Stimulated activated memory B cell treated with anti-CD40 and anti-IgM and Interleukin-4, amounts not matched to agents 10 μg/mL and 1 μg/mL and 100 μg/mL, for 72 hours (primary cell): ENCODE results near the gene TP73.
"Not testable (repeated sequence)": the region's sequence is repeated elsewhere in the genome, so short reads cannot be mapped to it uniquely, and the experiment has no call there.

Experiments
- ATAC-seq: fragments of 150-1000 bp; cut with Tn5 transposase; 2 replicates; pipeline ENCODE4 v1.10.0; 2021
- H3K27ac Mint-ChIP-seq: one replicate; pipeline ENCODE4 v1.8.0; 2022; ENCODE audit warnings: mild to moderate bottlenecking, mixed read lengths
- H3K27me3 Mint-ChIP-seq: one replicate; pipeline ENCODE4 v1.8.0; 2022; ENCODE audit warnings: mixed read lengths
- H3K36me3 Mint-ChIP-seq: one replicate; pipeline ENCODE4 v1.8.0; 2022; ENCODE audit warnings: mixed read lengths
- H3K4me1 Mint-ChIP-seq: one replicate; pipeline ENCODE4 v1.8.0; 2022; ENCODE audit warnings: mixed read lengths
- H3K4me3 Mint-ChIP-seq: one replicate; pipeline ENCODE4 v1.8.0; 2022; ENCODE audit warnings: mild to moderate bottlenecking, moderate library complexity, mixed read lengths
- H3K9me3 Mint-ChIP-seq: one replicate; pipeline ENCODE4 v1.8.0; 2022; ENCODE audit warnings: mixed read lengths

TP73 gene

DNA sequence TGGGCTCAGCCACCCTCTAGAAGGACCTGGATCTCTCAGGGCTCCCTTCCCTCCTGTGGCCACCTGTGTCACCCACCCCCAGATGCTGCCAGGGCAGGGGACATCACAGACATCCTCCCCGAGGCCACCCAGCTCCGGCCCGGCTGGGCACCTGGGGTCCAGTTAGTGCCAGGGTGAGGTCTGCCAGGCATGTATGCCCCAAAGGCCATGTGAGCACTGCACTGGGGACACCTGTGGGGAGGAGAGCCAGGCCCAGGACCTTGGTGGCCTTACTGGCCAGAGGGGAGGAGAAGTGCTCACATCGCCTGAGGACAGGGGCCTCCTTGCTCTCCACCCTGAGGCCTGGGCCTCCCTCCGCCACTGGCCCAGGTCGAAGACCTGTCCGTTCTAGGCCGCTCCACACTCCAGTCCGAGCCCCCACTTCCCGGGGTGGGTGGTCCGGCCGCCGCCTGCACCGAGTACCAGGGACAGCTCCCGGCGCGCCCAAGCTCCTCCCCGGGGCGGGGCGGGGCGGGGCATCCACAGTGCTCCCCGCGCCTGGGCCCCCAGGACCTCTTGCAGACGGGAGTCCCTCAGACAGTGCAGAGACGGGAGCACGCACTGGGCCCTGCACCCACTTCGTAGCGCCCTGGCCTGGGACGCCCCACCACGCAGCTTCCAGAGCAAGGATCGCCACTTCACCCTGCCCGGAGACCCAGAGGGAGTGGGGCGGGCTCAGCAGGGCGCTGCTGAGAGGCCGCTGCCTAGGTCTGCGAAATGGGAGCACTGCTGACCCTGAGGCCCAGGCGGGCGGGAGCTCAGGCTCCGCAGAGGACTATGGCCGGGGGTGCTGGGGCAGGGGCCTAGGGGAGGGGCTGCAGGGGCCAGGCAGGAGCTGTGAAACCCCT, 65.6 kb downstream of the TP73 start:
- Mint-ChIP-seq H3K4me1 (peaks cover 20% of the 10 kb centered on the region), H3K27ac (no peak overlapping the region), H3K36me3 (no peaks in the 10 kb centered on the region), H3K9me3 (no peaks in the 10 kb centered on the region), H3K4me3 (no peak overlapping the region), H3K27me3 (peaks cover 64% of the 10 kb centered on the region)
- peak; percentile 18 for ATAC-seq

DNA sequence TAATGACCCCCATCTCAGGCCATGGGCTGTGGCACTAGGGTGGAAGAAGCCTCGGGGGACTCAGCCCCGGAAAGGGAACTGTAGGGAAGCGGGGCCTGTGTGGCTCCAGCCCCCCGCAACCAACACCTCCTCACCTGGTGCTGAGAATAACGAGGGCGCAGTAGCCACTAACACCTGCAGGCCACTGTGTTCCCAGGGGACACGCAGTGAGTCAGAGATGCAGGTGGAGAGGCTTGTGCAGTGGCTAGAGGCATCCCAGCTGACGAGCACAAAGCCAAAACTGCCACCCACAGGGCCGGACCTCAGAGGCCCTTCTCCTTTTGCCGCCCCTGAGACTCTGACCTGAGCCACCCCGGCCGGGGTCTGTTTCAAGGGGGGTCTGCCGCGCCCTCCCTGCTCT, 66.4 kb downstream of the TP73 start:
- no peak for ATAC-seq
- Mint-ChIP-seq H3K27me3 (peaks cover 56% of the 10 kb centered on the region), H3K27ac (no peak overlapping the region), H3K9me3 (no peaks in the 10 kb centered on the region), H3K4me1 (peaks cover 20% of the 10 kb centered on the region), H3K4me3 (no peak overlapping the region), H3K36me3 (no peaks in the 10 kb centered on the region)

DNA sequence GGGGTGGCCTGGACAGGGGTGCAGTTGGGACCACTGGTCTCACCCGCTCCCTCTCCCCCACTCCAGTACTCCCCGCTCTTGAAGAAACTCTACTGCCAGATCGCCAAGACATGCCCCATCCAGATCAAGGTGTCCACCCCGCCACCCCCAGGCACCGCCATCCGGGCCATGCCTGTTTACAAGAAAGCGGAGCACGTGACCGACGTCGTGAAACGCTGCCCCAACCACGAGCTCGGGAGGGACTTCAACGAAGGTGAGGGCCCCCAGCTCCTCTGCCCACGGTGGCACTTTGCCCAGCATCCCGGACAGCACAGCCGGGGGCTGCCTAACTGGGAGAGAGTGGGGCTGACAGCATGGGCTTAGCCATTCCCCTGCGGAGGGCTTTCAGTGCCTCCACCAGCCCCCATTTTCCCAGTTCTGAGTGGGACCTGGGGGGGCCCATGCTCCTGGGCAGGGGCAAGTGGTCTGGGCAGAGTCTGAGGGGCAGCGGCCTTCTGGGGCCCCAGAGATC, 69.7 kb downstream of the TP73 start:
- Mint-ChIP-seq H3K27ac (no peak overlapping the region), H3K27me3 (peaks cover 62% of the 10 kb centered on the region), H3K9me3 (peaks cover 4% of the 10 kb centered on the region), H3K4me3 (no peak overlapping the region), H3K4me1 (peaks cover 27% of the 10 kb centered on the region), H3K36me3 (no peaks in the 10 kb centered on the region)
- no peak for ATAC-seq

DNA sequence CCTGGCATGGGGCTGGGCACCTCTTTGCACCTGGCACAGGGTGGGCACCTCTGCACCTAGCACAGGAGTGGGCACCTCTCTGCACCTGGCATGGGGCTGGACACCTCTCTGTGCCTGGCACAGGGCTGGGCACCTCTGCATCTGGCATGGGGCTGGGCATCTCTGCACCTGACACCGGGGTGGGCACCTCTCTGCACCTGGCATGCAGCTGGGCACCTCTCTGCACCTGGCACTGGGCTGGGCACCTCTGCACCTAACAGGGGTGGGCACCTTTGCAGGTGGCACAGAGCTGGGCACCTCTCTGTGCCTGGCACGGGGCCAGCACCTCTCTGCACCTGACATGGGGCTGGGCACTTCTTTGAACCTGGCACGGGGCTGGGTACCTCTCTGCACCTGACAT, 70.5 kb downstream of the TP73 start:
- H3K27me3 Mint-ChIP-seq: peaks cover 61% of the 10 kb centered on the region
- no peaks in the 10 kb centered on the region for H3K36me3 Mint-ChIP-seq
- no peak overlapping the region for H3K27ac Mint-ChIP-seq
- no peak overlapping the region for H3K4me3 Mint-ChIP-seq
- H3K4me1 Mint-ChIP-seq: peaks cover 27% of the 10 kb centered on the region
- H3K9me3 Mint-ChIP-seq: peaks cover 4% of the 10 kb centered on the region
- ATAC-seq: no peak

DNA sequence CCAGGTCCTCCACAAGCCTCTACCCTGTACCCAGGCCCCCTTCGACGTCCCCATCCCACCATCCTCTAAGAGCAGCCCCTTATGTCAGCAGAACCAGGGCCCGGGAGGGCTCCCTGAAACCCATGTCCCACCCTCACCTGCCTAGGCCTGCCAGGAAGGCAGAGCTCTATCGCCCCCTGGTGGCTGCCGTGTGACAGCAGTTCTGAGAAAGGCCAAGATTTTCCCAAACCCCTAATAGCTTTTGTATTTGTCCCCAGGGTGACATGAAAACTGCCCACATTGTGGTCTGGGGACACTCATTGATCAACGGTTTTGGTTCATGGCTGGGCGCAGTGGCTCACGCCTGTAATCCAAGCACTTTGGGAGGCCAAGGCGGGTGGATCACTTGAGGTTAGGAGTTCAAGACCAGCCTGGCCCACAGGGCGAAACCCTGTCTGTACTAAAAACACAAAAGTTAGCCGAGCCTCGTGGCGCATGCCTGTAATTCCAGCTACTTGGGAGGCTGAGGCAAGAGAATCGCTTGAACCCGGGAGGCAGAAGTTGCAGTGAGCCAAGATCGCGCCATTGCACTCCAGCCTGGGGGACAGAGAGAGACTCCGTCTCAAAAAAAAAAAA, 72.2 kb downstream of the TP73 start:
- H3K4me3 Mint-ChIP-seq, H3K36me3 Mint-ChIP-seq, H3K27ac Mint-ChIP-seq, H3K9me3 Mint-ChIP-seq: not testable (repeated sequence)
- Mint-ChIP-seq H3K27me3 (peaks cover 66% of the 10 kb centered on the region), H3K4me1 (peaks cover 14% of the 10 kb centered on the region)
- ATAC-seq: peak; percentile 60

DNA sequence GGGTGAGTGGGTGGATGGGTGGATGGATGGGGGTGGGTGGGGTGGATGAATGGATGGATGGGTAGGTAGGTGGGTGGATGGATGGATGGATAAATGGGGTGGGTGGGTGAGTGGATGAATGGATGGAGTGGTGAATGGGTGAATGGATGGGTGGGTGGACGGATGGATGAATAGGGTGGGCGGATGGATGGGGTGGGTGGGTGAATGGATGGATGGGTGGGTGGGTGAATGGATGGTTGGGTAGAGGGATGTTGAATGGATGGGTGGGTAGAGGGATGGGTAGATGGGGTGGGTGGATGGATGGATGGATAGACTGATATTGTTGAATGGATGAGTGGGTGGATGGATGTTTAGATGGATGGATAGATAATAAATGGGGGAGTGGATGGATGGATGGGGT, 73.0 kb downstream of the TP73 start:
- no peak overlapping the region for H3K4me3 Mint-ChIP-seq
- H3K27me3 Mint-ChIP-seq: peaks cover 57% of the 10 kb centered on the region
- no peak overlapping the region for H3K27ac Mint-ChIP-seq
- H3K4me1 Mint-ChIP-seq: peaks cover 6% of the 10 kb centered on the region
- peaks cover 4% of the 10 kb centered on the region for H3K9me3 Mint-ChIP-seq
- no peaks in the 10 kb centered on the region for H3K36me3 Mint-ChIP-seq
- no peak for ATAC-seq

DNA sequence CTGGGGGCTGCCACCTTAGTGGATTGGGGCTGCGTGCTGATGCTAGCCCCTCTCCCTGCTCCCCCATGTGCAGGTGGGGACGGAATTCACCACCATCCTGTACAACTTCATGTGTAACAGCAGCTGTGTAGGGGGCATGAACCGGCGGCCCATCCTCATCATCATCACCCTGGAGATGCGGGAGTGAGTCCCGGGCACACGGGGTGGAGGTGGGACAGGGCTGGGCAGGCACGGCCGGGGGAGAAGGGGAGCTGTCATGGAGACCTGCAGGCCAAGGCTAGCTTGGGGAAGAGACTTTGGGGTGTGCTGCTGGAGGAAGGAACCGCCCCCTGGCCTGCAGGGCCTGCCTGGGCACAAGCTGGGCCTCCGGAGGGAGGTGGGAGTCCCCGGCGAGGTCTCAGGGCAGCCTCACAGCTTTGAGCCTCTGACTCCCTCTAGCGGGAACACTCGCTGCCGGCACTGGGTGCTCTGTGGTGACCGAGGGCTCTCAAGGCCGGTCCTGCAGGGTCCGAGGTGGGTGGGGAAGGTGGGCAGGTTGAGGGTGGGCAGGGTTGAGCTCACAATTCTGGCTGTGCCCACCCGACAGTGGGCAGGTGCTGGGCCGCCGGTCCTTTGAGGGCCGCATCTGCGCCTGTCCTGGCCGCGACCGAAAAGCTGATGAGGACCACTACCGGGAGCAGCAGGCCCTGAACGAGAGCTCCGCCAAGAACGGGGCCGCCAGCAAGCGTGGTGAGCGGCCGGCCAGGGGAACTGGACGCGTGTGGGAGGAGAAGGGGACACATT, 74.9 kb downstream of the TP73 start:
- peak; percentile 56 for ATAC-seq
- no peak overlapping the region for H3K4me3 Mint-ChIP-seq
- H3K4me1 Mint-ChIP-seq: peaks cover 6% of the 10 kb centered on the region
- no peak overlapping the region for H3K27ac Mint-ChIP-seq
- H3K36me3 Mint-ChIP-seq: no peaks in the 10 kb centered on the region
- H3K9me3 Mint-ChIP-seq: peaks cover 4% of the 10 kb centered on the region
- H3K27me3 Mint-ChIP-seq: peaks cover 42% of the 10 kb centered on the region

DNA sequence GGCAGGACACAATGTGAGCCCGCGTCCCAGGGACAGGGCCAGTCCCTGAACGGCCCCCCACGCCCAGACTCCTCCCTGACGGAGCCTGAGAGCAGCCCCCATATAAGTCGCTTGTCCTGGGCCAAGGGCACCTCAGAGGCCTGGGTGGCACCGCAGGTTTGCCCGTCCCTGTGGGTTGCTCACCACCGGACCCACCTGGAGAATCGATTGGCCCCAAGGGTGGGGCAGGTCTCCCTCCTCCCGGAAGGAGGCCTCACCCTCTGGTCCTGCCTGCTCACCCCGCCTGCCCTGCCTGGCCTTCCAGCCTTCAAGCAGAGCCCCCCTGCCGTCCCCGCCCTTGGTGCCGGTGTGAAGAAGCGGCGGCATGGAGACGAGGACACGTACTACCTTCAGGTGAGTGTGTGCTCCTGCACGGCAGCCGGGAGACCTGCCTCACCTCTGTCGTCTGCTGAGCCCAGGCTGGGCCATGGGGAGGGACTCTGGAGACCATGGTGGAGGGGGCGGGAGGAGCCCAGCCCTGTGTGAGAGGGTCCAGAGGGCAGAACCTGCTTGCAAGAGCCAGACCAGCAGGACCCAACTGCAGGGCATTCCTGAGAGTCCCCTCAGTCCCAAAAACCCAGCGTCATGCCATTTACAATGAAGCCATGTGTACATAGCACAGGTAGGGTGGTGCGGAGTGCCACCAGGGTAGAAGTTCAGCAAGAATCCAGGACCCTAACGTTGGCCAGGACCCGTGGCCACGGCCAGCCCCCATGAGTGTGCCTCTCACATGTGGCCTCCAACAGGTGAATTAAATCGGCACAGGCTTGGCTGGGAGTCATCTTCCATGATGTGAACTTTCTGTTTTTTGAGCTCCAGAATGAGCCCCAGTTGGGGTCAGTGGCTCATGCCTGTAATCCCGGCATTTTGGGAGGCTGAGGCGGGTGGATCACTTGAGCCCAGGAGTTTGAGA, 75.8 kb downstream of the TP73 start:
- Mint-ChIP-seq H3K36me3 (no peaks in the 10 kb centered on the region), H3K27ac (no peak overlapping the region), H3K4me3 (no peak overlapping the region), H3K9me3 (peaks cover 4% of the 10 kb centered on the region), H3K27me3 (peaks cover 42% of the 10 kb centered on the region), H3K4me1 (peaks cover 6% of the 10 kb centered on the region)
- ATAC-seq: no peak

DNA sequence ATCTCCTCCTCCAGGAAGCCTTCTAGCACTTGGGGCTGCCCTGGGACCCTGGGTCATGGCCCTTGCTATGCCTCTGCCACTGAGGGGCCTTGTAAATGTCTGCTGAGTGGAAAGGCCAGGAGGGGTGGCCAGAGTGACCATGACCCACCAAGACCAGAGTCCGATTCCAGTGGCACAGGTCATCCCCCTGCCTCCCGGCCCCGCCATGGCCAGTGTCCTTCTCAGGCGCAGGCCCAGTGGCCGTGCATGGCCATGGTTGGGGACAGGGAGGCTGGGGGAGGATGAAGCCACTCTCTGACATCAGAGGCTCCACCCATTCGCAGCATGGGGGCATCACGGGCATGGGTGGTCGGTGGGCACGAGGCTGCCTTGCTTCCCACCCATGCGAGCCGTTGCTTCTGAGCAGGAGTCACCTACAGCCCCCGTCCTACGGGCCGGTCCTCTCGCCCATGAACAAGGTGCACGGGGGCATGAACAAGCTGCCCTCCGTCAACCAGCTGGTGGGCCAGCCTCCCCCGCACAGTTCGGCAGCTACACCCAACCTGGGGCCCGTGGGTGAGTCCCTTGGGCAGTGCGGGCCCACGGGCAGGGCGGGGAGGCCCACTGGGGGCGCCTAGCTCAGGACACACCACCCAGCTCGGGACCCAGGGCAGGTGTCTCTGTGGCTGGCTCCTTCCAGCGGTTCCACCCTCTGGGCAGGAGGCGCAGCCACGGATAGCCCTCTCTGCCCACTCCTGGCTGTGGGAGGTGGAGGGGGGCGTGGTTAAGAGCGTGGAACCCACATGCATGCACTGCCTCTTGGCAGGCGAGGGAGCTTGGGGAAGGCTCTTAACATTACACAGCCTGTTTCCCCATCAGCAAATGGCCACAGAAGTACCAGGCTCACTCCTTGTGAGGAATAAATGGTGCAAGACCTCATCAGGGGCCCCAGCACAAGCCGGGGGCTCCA, 77.6 kb downstream of the TP73 start:
- Mint-ChIP-seq H3K4me3 (no peak overlapping the region), H3K4me1 (no peaks in the 10 kb centered on the region), H3K27ac (no peak overlapping the region), H3K36me3 (no peaks in the 10 kb centered on the region), H3K27me3 (peaks cover 32% of the 10 kb centered on the region), H3K9me3 (peaks cover 4% of the 10 kb centered on the region)
- no peak for ATAC-seq

DNA sequence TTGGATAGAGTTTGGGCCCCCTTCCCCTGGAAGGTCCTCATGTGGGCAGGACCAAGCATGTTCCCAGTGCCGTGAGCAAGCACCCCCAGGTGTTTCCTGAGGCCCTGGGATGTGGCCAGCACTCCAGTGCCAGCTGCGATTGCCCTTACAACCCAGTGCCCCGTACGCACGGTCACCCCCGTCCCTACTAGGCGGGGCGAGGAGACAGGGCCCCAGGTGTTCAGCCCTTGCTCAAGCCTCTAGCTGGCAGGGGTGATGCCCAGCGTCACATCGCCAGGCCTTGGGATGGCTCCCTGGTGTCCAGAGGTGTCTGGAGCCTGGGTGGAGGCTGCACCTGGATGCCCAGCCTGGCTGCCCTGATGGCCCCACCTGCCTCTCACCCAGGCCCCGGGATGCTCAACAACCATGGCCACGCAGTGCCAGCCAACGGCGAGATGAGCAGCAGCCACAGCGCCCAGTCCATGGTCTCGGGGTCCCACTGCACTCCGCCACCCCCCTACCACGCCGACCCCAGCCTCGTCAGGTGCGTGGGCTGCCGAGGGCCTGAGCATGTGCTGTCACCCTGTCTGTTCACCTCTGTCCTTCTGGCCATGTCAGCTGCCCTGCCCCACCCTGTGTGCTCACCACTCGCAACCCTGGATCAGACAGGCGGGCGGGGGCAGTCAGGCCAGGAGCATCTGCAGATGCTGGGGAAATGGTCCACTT, 78.4 kb downstream of the TP73 start:
- H3K9me3 Mint-ChIP-seq: peaks cover under 1% of the 10 kb centered on the region
- H3K27ac Mint-ChIP-seq: no peak overlapping the region
- H3K27me3 Mint-ChIP-seq: peaks cover 25% of the 10 kb centered on the region
- no peaks in the 10 kb centered on the region for H3K36me3 Mint-ChIP-seq
- no peak overlapping the region for H3K4me3 Mint-ChIP-seq
- no peak for ATAC-seq
- H3K4me1 Mint-ChIP-seq: no peaks in the 10 kb centered on the region

DNA sequence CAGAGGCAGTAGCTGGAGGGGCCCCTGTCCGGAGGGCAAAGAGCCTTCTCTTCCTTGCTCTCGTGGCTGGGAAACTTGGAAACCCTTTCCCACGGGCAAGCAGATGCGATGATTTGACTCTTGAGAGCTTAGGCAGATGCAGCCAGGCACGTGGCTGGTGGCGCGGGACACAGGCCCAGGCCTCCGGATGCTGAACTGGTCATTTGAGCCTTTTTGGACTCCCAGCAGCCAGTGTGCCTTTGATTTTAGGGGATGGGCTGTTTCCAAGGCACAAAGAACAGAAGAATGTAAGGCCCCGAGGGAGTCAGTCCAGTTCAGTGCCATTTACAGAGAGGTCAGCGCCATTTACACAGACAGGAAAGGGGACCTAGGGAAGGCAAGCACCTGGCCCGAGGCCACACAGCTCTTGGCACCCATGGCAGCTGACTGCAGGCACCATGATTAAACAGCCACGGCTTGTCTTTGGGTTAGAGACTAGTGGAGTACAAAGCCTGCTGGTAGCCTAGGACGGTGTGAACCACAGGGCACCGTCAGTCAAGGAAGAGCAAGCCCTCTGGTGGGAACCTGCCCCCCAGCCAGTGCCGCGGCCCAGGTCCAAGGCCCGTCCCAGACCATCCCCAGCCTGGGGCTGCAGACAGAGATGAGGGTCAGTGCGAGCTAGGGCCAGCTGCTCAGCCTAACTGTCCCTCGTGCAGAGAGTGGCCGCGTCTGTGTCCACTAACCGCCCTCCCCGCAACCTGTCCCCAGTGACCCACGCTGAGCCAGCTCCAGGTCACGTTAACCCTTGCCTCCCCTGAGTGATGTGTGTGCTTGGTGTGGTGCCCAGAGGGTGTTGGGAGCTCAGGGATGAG, 79.5 kb downstream of the TP73 start:
- H3K4me3 Mint-ChIP-seq: no peak overlapping the region
- no peaks in the 10 kb centered on the region for H3K36me3 Mint-ChIP-seq
- no peaks in the 10 kb centered on the region for H3K9me3 Mint-ChIP-seq
- H3K27ac Mint-ChIP-seq: no peak overlapping the region
- no peak for ATAC-seq
- H3K4me1 Mint-ChIP-seq: no peaks in the 10 kb centered on the region
- H3K27me3 Mint-ChIP-seq: peaks cover 14% of the 10 kb centered on the region

DNA sequence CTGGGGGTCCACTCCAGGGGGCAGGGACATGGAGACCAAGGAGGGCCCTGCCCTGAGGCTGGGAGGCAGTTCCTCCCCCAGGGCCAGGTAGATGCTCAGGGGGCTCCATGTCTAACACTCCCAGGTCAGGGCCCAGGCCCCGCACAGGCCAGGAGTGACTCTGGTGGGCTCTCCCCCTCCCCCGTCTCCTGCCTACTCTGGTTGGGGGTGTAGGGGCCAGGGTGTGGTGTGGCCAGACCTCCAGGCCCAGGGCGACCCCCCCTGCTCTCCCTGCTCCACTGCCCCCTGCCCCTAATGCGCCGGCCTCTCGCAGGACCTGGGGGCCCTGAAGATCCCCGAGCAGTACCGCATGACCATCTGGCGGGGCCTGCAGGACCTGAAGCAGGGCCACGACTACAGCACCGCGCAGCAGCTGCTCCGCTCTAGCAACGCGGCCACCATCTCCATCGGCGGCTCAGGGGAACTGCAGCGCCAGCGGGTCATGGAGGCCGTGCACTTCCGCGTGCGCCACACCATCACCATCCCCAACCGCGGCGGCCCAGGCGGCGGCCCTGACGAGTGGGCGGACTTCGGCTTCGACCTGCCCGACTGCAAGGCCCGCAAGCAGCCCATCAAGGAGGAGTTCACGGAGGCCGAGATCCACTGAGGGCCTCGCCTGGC, 80.2 kb downstream of the TP73 start:
- ATAC-seq: no peak
- H3K27ac Mint-ChIP-seq: no peak overlapping the region
- peaks cover 12% of the 10 kb centered on the region for H3K27me3 Mint-ChIP-seq
- no peaks in the 10 kb centered on the region for H3K9me3 Mint-ChIP-seq
- H3K4me3 Mint-ChIP-seq: no peak overlapping the region
- no peaks in the 10 kb centered on the region for H3K4me1 Mint-ChIP-seq
- no peaks in the 10 kb centered on the region for H3K36me3 Mint-ChIP-seq
